Activated T-helper 1 cell treated with anti-CD3 and anti-CD28 coated beads, Interleukin-2, amount 50 U/mL, for 16 hours (primary cell): ENCODE results near the gene GSX1.
"Not testable (repeated sequence)": the region's sequence is repeated elsewhere in the genome, so short reads cannot be mapped to it uniquely, and the experiment has no call there.

ENCODE experiments used
- DNase-seq, 2 donors: peaks; one replicate each; pipeline ENCODE4 v3.0.0-alpha.2; 2020; ENCODE audit warnings: low read depth in 1 of 2, low spot score in 1 of 2

The GSX1 gene

DNA sequence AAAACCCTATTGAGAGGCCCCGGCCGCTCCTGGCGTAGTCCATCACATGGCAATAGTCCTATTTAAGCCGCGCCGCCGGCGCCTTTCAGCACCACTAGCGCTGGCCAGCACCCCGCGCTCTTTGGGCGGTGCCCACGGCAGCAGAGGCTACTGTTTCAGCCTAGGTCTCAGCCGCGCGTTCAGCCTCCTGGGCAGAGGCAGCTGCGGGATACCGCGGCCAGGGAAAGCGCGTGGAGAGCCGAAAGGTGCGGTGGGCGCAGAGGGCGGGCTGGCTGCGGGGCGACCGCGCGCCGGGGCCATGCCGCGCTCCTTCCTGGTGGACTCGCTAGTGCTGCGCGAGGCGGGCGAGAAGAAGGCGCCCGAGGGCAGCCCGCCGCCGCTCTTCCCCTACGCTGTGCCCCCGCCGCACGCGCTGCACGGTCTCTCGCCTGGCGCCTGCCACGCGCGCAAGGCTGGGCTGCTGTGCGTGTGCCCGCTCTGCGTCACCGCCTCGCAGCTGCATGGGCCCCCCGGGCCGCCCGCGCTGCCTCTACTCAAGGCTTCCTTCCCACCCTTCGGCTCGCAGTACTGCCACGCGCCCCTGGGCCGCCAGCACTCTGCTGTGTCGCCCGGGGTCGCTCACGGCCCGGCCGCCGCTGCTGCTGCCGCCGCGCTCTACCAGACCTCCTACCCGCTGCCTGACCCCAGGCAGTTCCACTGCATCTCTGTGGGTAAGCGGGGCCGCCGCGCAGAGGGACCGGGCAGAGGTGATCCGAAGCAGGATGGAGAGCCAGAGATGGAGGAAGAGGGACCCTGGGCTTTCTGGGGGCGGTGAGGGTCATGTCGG is at the start of gene GSX1:
Gene GSX1, plus strand, starts transcription at position 91 of the 826 bp plus-strand sequence. Its CDS starts 208 bp downstream, at position 299.
- DNase-seq = peak in 1 of 2 donors; percentile 15

DNA sequence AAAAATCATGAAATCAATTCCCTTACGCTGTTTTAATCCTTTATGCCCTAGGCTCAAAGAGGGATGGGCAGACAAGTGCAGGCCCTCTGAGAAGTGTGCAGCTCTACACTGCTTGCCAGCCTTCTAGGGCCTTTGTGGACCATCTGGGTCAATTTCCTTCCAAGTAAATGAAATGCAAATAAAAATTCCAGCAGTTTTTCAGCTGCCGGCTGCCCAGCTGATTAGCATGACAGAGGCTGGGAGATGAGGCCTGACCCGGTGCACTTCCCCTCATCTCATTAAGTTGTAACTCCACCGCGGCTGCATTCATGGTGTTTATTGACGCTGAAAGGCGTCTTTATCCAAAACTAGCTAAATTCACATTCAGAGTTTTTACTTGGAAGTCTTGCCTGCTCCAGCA is 47.5 kb upstream of the GSX1 start:
- no peak for DNase-seq

GRCh38 chr13:27745301-27745700 is 47.0 kb upstream of the GSX1 start:
- DNase-seq = no peak

- not testable (repeated sequence) for DNase-seq
Measured at GRCh38 chr13:27748143-27748542, 44.1 kb upstream of the GSX1 start.

DNA sequence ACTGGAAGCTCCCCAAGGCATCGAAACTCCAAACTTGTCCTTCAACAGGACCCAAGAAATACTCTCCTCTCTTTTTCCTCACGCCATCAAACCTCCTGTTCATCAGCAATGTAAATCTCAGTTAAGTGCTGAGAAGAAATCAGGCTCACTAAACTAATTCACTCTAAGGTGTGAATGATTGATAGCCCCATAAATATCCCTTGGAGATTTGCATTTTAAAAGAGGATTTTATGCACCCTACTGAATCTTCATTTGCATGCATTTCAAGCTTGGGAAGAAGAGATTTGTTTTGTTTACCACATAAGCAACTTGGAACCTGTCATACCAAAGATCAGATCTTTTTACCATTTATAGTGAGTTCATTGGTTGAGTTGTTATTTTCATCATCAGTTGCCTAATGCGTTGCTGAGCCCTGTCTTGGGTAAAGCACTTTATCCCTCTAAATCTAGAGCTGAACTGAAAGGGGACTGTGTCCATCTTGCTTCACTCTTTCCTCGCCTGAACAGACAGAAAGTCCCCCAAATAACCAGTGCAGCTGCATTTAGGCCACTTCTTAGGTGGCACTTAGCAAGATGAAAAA is 40.2 kb upstream of the GSX1 start:
- no peak for DNase-seq

DNA sequence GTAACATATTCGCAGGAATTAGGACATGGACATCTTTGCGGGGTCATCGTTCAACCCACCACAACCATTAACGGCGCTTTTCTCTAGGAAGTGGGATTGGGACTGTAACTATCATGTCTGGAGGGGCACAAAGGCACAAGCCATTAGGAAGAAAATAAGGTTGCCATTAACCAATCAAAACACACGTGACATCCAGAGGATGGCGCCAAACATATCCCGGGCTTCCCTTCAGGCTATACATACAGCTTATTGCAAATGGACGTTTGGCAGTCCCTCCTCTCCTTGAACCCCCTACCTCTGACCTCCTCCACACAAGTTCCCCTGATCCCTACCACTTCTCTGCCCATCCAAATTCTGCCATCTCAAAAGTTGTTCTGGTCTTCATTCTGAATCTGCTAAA is 26.6 kb upstream of the GSX1 start:
- no peak for DNase-seq

- DNase-seq = no peak
Measured at GRCh38 chr13:27770809-27771208, 21.5 kb upstream of the GSX1 start.

- no peak for DNase-seq
Measured at GRCh38 chr13:27772651-27773425, 19.4 kb upstream of the GSX1 start.

DNA sequence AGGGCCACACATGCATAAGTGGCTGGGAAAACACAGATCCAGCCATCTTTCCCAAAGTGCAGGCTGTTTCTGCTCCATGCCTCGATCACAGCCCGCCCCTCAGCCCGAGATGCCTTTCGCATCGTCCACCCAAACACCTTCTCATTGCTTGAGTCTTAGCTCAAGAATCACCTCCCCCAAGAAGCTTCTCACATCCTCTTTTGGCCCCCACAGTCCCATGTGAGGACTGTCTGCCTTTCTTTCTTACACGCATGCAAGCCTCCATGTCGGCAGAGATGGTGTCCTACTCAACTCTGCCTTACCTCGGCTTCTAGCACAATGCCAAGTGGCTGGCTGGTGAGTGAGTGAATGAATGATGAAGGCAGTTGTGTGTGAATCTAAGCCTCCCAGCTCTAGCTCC is 18.1 kb upstream of the GSX1 start:
- no peak for DNase-seq

DNA sequence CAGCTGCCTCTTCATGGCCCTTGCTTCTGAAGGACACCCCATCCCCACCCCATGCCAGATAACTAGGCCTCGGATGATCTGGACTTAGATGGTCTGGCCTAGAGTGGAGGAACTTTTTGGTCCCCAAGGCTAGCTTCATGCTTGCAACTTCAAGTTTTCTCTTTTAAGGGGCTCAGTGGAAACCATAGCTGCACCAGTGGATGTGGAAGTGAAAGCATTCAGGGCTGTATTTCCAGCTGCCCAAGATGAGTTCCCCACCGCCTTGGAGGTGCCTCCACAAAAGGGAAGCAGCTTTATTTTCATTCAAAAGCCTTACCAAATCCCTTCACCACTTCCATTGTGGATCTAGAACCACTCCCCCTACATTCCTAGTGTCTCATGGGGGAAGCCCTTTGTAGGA is 17.6 kb upstream of the GSX1 start:
- no peak for DNase-seq

DNA sequence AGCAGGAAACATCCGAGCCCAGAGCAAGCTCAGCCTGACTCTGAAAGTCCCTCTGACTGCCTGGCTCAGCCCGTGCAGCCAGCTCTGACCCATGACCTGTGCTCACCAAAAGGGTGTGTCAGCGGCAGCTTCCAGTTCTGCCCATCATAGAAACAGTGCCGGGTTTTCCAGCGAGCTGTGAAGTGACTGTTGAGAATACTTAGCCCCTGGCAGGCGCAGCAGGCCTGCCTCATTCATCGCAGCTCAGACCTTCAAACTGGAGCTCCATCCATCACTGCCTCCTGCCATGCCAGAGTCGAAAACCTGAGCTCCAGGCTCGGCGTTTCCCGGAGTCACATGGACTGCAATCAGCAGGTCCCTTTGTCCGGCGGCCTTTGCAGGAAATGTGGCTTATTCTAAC is 16.3 kb upstream of the GSX1 start:
- DNase-seq = no peak

DNA sequence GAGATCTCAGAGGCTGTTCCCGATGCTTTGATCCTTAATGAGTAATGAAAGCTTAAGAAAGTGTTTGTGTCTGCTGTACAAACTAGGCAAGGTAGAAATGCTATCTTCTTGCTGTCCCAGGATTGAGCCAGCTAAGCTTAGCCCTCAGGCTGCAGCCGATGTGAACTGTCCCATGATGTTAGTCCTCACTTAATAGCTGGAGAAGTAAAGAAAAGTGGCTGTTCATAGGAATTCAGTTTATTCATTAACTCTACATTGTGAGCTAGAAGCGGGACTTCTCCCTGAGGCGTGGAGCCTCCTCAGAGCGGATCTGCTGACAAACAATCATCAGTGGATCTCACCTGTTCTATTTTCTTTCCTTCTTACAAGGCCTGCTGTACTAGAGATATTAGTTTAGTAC is 10.1 kb upstream of the GSX1 start:
- DNase-seq = no peak

DNA sequence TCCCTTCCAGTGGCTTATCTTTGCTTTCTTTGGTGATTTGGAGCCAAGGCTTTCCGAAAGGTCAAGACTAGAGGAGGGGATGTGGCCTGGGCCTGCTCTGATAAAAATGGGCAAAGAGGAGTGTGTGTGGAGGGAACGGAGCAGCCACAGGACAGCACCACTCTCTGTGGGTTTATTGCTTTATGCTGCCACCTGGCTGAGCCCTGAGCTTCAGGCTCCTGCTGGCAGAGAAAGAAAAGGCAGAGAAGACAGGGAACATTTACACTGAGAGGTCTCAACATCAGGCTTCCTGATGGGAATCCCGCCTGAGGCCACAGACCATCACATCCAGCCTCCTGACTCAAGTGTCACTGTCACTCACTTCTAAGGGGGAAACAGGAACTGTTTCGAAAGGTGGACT is 9.2 kb upstream of the GSX1 start:
- no peak for DNase-seq

- DNase-seq = no peak
Measured at GRCh38 chr13:27788271-27788670, 4.0 kb upstream of the GSX1 start.

GRCh38 chr13:27789153-27789494 is 3.2 kb upstream of the GSX1 start:
- DNase-seq = no peak

DNA sequence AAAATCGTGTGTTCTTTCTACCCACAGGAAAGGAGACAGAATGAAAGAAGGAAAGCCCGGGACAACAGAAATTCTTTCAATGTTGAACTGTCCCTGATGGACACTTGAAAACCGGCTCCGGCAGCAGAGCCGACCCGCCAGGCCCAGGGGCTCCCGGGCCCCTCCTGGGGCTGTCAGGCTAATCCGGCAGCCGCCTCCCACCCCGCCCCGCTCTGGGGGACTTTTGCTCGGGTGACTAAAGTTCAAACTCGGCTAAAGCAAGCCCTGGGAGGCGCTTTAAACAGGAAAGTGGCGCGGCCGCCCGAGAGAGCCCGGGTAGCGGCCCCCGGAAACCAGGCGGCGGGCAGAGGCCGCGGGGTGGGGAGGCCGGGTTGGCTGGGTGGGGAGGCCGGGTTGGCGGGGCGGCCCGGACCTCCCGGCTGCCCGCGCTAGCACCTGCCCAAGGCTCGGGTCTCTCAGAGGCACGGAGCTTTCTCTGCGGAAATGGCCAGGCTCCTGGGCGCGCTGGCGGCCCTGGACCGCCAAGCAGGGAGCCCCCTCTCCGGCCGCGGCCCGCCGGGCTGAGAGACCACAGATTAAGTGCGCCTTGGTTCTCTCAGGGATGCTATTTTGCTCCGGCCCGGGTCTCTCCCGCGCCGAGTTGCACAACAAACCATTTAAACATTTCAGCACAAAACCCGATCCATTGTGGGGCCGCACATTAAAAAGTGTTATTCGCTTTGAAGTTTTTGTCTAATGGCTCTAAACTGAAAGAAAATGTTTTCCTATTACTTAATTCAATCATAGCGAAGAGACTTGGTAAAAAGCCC is 2.6 kb upstream of the GSX1 start:
- DNase-seq = no peak

DNA sequence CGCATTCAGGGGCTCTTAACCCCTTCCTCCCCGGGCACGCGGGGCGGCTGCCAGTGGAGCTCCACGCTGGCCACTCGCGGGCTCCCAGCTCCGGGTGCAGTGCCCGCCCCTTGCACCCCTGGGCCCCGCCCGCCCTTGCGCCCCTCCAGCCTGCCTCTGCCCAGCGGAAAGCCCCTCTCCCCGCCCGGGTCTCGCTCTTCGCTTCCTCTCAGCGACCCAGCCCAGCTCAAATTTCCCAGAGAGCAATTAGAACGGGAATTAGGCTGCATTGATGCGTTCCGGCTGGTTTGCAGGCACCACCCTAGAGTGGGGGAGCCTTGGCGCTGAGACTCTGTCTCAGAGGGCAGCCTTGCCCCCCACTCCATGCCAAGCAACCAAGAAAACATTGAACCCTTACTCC is 1.8 kb upstream of the GSX1 start:
- no peak for DNase-seq

DNA sequence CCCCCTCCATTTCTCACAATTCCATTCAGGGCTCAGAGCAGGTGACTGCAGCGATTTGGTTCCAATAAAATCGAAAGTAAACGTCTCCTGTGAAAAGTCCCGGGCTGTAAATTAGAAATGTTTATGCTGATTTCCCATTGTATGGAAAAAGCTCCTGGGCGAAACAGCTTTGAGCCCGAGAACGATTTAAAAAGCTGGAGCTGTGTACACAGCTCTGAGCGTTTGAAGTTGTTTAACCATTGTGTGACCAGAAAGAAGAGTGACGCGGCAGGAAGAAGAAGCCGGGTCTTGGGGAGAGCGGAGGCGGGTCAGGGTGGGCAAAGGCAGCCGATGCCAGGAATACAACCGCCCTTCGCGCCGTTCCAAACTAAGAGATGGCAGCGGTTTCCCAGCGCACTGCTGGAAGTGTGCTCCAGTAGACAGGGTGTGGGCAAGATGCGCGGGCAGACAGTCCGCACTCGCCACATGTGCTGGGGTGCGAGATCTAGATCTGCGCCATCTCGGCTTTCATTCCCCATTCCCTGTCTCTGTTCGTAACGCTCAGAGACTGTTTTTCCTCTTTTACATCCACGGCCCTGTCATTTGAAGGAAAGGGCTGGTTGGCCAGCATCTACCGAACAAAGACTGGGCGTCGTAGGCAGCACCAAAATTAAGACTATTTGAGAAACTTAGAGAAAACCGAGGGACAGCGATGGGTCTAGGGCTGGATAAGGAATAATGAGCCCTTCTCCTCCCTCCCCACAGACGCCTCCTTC is 960 bp upstream of the GSX1 start:
- no peak for DNase-seq

- DNase-seq = no peak
Measured at GRCh38 chr13:27791901-27792392, 336 bp upstream of the GSX1 start.
